Activated T-helper 2 cell treated with anti-CD3 and anti-CD28 coated beads, Interferon-gamma antibody, Interleukin-2, Interleukin-4, amounts not matched to agents 10 μg/mL and 5 μg/mL and 100 μg/mL, durations not matched to agents 14 hours and 24 hours and 36 hours (primary cell): ENCODE measurements around the gene ASIC3. TPM values are rescaled to one million over a fixed set of nuclear protein-coding genes. Genes with fewer than 3 reads are reported as not detected.
"Not testable (repeated sequence)": the region's sequence is repeated elsewhere in the genome, so short reads cannot be mapped to it uniquely, and the experiment has no call there.

Source experiments
- DNase-seq: peaks from one replicate; pipeline ENCODE4 v3.0.0; 2021; ENCODE audit warnings: low spot score
- H3K27ac Mint-ChIP-seq: one replicate; pipeline ENCODE4 v1.8.0; 2021; ENCODE audit warnings: mixed read lengths
- H3K27me3 Mint-ChIP-seq: one replicate; pipeline ENCODE4 v1.8.0; 2021; ENCODE audit warnings: low read depth, mixed read lengths
- H3K36me3 Mint-ChIP-seq: one replicate; pipeline ENCODE4 v1.8.0; 2021; ENCODE audit warnings: low read depth, mixed read lengths
- H3K4me1 Mint-ChIP-seq: one replicate; pipeline ENCODE4 v1.8.0; 2021; ENCODE audit warnings: low read depth, mixed read lengths
- H3K4me3 Mint-ChIP-seq: one replicate; pipeline ENCODE4 v1.8.0; 2021; ENCODE audit warnings: low read depth, mild to moderate bottlenecking, moderate library complexity, mixed read lengths
- H3K9me3 Mint-ChIP-seq: one replicate; pipeline ENCODE4 v1.8.0; 2021; ENCODE audit warnings: mixed read lengths
- intact Hi-C: fragments of 100-400 bp; cut with micrococcal nuclease; formaldehyde crosslinking; loops from one replicate; pipeline ENCODE4 v1.15.1; 2023
- total RNA-seq: library from RNA; stranded (reverse); gene quantifications from 2 replicates; pipeline ENCODE4 v1.2.3, GENCODE V29; 2022

The ASIC3 gene
- total RNA-seq, 1 donor from 2014 or later, result 4.0 TPM

- no peak overlapping the region for H3K4me3 Mint-ChIP-seq
- H3K27me3 Mint-ChIP-seq, result peaks cover 31% of the 10 kb centered on the region
- no peak overlapping the region for H3K27ac Mint-ChIP-seq
- H3K4me1 Mint-ChIP-seq, result peaks cover 52% of the 10 kb centered on the region
- H3K36me3 Mint-ChIP-seq, result peaks cover 6% of the 10 kb centered on the region
- no peak for DNase-seq
- no peaks in the 10 kb centered on the region for H3K9me3 Mint-ChIP-seq
- intact Hi-C loops, result loop anchor here (5.0 kb wide), 1 partner anchor 226 kb away; no protein-coding TSS in a partner anchor
Measured at GRCh38 chr7:151016505-151016904, 31.8 kb upstream of the ASIC3 start.

- H3K27me3 Mint-ChIP-seq, result peaks cover 31% of the 10 kb centered on the region
- peaks cover 6% of the 10 kb centered on the region for H3K36me3 Mint-ChIP-seq
- no peaks in the 10 kb centered on the region for H3K9me3 Mint-ChIP-seq
- intact Hi-C loops, result loop anchor here (5.0 kb wide), 1 partner anchor 225 kb away; no protein-coding TSS in a partner anchor
- H3K4me1 Mint-ChIP-seq, result peaks cover 48% of the 10 kb centered on the region
- no peak for DNase-seq
- no peak overlapping the region for H3K27ac Mint-ChIP-seq
- no peak overlapping the region for H3K4me3 Mint-ChIP-seq
Measured at GRCh38 chr7:151016942-151017341, 31.4 kb upstream of the ASIC3 start.

- intact Hi-C loops, result loop anchor here (5.0 kb wide), 1 partner anchor 225 kb away; no protein-coding TSS in a partner anchor
- H3K36me3 Mint-ChIP-seq, result peaks cover 3% of the 10 kb centered on the region
- H3K9me3 Mint-ChIP-seq, result no peaks in the 10 kb centered on the region
- peak overlapping the region; percentile 4 for H3K27ac Mint-ChIP-seq
- H3K4me3 Mint-ChIP-seq, result peak overlapping the region; percentile 76
- peaks cover 43% of the 10 kb centered on the region for H3K4me1 Mint-ChIP-seq
- no peak for DNase-seq
- H3K27me3 Mint-ChIP-seq, result peaks cover 31% of the 10 kb centered on the region
Measured at GRCh38 chr7:151017370-151017952, 30.9 kb upstream of the ASIC3 start.

GRCh38 chr7:151017953-151018420 lies 30.3 kb upstream of the ASIC3 start:
- H3K4me3 Mint-ChIP-seq, result peak overlapping the region; percentile 76
- DNase-seq, result peak; percentile 70
- H3K9me3 Mint-ChIP-seq, result no peaks in the 10 kb centered on the region
- peak overlapping the region; percentile 42 for H3K27ac Mint-ChIP-seq
- H3K27me3 Mint-ChIP-seq, result peaks cover 31% of the 10 kb centered on the region
- intact Hi-C loops, result loop anchor here (5.0 kb wide), 1 partner anchor 224 kb away; no protein-coding TSS in a partner anchor
- peaks cover 37% of the 10 kb centered on the region for H3K4me1 Mint-ChIP-seq
- H3K36me3 Mint-ChIP-seq, result no peaks in the 10 kb centered on the region

- DNase-seq, result no peak
- Mint-ChIP-seq H3K4me1 (peaks cover 37% of the 10 kb centered on the region), H3K4me3 (peak overlapping the region; percentile 76), H3K36me3 (no peaks in the 10 kb centered on the region), H3K9me3 (no peaks in the 10 kb centered on the region), H3K27me3 (peaks cover 31% of the 10 kb centered on the region), H3K27ac (peak overlapping the region; percentile 48)
- intact Hi-C loops, result loop anchor here (5.0 kb wide), 1 partner anchor 224 kb away; no protein-coding TSS in a partner anchor
Measured at GRCh38 chr7:151018421-151019129, 29.8 kb upstream of the ASIC3 start.

- Mint-ChIP-seq H3K4me3 (peak overlapping the region; percentile 26), H3K36me3 (no peaks in the 10 kb centered on the region), H3K27me3 (peaks cover 31% of the 10 kb centered on the region), H3K27ac (no peak overlapping the region), H3K9me3 (no peaks in the 10 kb centered on the region), H3K4me1 (peaks cover 37% of the 10 kb centered on the region)
- intact Hi-C loops, result loop anchor here (5.0 kb wide), 1 partner anchor 223 kb away; no protein-coding TSS in a partner anchor
- no peak for DNase-seq
Measured at GRCh38 chr7:151019130-151019447, 29.2 kb upstream of the ASIC3 start.

GRCh38 chr7:151020231-151020630 lies 28.1 kb upstream of the ASIC3 start:
- Mint-ChIP-seq H3K27me3 (peaks cover 33% of the 10 kb centered on the region), H3K27ac (no peak overlapping the region), H3K4me3 (peak overlapping the region; percentile 7), H3K36me3 (no peaks in the 10 kb centered on the region), H3K4me1 (peaks cover 26% of the 10 kb centered on the region), H3K9me3 (no peaks in the 10 kb centered on the region)
- DNase-seq, result no peak
- intact Hi-C loops, result no loop called here

- Mint-ChIP-seq H3K4me3 (no peak overlapping the region), H3K9me3 (no peaks in the 10 kb centered on the region), H3K27me3 (peaks cover 30% of the 10 kb centered on the region), H3K36me3 (no peaks in the 10 kb centered on the region), H3K4me1 (peaks cover 16% of the 10 kb centered on the region), H3K27ac (no peak overlapping the region)
- intact Hi-C loops, result no loop called here
- DNase-seq, result no peak
Measured at GRCh38 chr7:151023232-151023631, 25.1 kb upstream of the ASIC3 start.

- Mint-ChIP-seq H3K27me3 (peaks cover 21% of the 10 kb centered on the region), H3K4me3 (no peak within 1 kb of the TSS), H3K4me1 (peaks cover 14% of the 10 kb centered on the region), H3K36me3 (peaks cover 3% of the 10 kb centered on the region), H3K27ac (no peak within 1 kb of the TSS), H3K9me3 (no peaks in the 10 kb centered on the region)
- intact Hi-C loops, result no loop called here
- DNase-seq, result no peak
Measured at GRCh38 chr7:151024435-151025056, 23.8 kb upstream of the ASIC3 start, which contains the start of gene ATG9B. Gene ATG9B, minus strand, starts transcription at chr7:151024494. Its CDS starts 71 bp downstream, at chr7:151024423.

GRCh38 chr7:151025924-151026671 lies 22.2 kb upstream of the ASIC3 start:
- H3K4me3 Mint-ChIP-seq, result no peak overlapping the region
- peaks cover 13% of the 10 kb centered on the region for H3K4me1 Mint-ChIP-seq
- H3K9me3 Mint-ChIP-seq, result no peaks in the 10 kb centered on the region
- H3K27me3 Mint-ChIP-seq, result peaks cover 5% of the 10 kb centered on the region
- no peak for DNase-seq
- no peak overlapping the region for H3K27ac Mint-ChIP-seq
- intact Hi-C loops, result no loop called here
- H3K36me3 Mint-ChIP-seq, result peaks cover 3% of the 10 kb centered on the region

- H3K36me3 Mint-ChIP-seq, DNase-seq, H3K27me3 Mint-ChIP-seq, intact Hi-C loops, H3K9me3 Mint-ChIP-seq: not testable (repeated sequence)
- peak overlapping the region; percentile 96 for H3K4me3 Mint-ChIP-seq
- peaks cover 13% of the 10 kb centered on the region for H3K4me1 Mint-ChIP-seq
- H3K27ac Mint-ChIP-seq, result peak overlapping the region; percentile 93
Measured at GRCh38 chr7:151026771-151027727, 21.3 kb upstream of the ASIC3 start.
